VCaP (cell line): ENCODE data around the gene DTX4.

Source experiments
- H3K27ac ChIP-seq: fragments of 450-650 bp; 2 replicates; pipeline ENCODE4 v1.5.1; 2017
- CTCF ChIP-seq: fragments of 450-650 bp; conservative IDR thresholded peaks from 2 replicates; pipeline ENCODE4 v1.5.1; 2017; ENCODE audit warnings: mild to moderate bottlenecking, moderate library complexity

DTX4 gene

GRCh38 chr11:59173964-59174663, 2.2 kb downstream of the DTX4 start:
- TF ChIP-seq CTCF, result no peak
- H3K27ac ChIP-seq, result no peak overlapping the region

- H3K27ac ChIP-seq, result no peak overlapping the region
- TF ChIP-seq CTCF, result no peak
Observed at GRCh38 chr11:59174664-59175033, 2.7 kb downstream of the DTX4 start.

- H3K27ac ChIP-seq, result no peak overlapping the region
Observed at GRCh38 chr11:59175091-59175501, 3.2 kb downstream of the DTX4 start.

GRCh38 chr11:59176330-59176729, 4.4 kb downstream of the DTX4 start:
- no peak for TF ChIP-seq CTCF
- no peak overlapping the region for H3K27ac ChIP-seq

More at GRCh38 chr11:59175091-59175501, 3.2 kb downstream of the DTX4 start:
- TF ChIP-seq CTCF, result no peak

GRCh38 chr11:59178402-59178801, 6.5 kb downstream of the DTX4 start:
- H3K27ac ChIP-seq, result no peak overlapping the region
- no peak for TF ChIP-seq CTCF

- H3K27ac ChIP-seq, result no peak overlapping the region
- TF ChIP-seq CTCF, result no peak
Observed at GRCh38 chr11:59179121-59179520, 7.2 kb downstream of the DTX4 start.

- TF ChIP-seq CTCF, result no peak
- H3K27ac ChIP-seq, result no peak overlapping the region
Observed at GRCh38 chr11:59180168-59180776, 8.3 kb downstream of the DTX4 start.
